GM12875 (cell line): ENCODE measurements around the gene MTG2.

Experiments
- H3K4me3 ChIP-seq: one replicate; pipeline ENCODE4 v1.5.1; 2011; ENCODE audit warnings: low read depth, low read length, control low read depth
- CTCF ChIP-seq: IDR thresholded peaks from 2 replicates; pipeline ENCODE4 v1.5.1; 2011; ENCODE audit warnings: low read depth, mild to moderate bottlenecking, control low read depth, inconsistent platforms, low read length, moderate library complexity, borderline replicate concordance; ENCODE audit not compliant: insufficient read depth

The MTG2 gene

DNA sequence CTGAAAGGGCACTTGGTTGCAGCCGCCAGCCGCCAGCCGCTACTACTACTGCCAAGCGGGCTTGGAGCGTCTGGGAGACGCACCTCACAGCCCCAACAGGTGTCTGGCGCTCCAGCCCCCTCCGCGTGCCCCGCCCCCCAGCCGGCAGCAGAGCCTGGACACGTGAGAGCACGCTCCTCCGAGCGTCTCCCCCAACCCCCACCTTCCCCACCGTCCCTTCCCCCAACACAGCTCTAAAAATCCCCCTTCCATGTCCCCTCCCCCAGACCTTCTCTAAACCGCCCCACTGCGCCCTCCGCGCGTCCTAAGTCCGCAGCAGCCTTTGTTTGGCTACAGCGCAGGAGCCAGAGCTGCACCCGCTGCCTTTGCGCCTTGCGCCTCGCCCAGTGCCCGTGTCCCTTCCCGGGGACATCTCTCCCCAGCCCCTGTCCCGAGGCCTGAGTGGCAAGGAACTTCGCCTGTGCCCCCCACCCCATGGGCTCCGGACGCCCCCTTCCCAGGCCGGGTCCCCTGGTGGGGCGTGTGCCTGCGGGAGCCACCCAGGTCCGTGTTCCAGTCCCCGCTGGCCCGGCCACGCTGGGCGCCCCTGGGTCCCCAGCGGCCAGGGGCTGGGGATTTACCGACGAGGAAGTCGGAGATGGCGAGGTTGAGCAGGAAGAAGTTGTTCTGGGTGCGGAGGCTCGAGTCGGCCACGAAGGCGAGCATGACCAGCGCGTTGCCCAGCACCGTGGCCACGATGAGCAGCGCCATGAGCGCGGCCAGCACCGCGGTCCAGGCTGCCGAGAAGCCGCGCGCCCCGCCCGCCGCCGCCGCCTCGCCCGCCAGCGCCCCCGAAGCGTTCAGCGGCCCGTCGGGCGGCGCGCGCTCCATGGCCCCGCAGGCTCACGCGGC, 36.5 kb downstream of the MTG2 start:
- TF ChIP-seq CTCF = no peak
- no peak overlapping the region for H3K4me3 ChIP-seq

GRCh38 chr20:62219992-62220665, 37.3 kb downstream of the MTG2 start, which contains the start of gene HRH3:
HRH3 (minus strand) TSS chr20:62220278; CDS start chr20:62219970, 308 bp downstream.
- no peak for TF ChIP-seq CTCF
- no peak within 1 kb of the TSS for H3K4me3 ChIP-seq

DNA sequence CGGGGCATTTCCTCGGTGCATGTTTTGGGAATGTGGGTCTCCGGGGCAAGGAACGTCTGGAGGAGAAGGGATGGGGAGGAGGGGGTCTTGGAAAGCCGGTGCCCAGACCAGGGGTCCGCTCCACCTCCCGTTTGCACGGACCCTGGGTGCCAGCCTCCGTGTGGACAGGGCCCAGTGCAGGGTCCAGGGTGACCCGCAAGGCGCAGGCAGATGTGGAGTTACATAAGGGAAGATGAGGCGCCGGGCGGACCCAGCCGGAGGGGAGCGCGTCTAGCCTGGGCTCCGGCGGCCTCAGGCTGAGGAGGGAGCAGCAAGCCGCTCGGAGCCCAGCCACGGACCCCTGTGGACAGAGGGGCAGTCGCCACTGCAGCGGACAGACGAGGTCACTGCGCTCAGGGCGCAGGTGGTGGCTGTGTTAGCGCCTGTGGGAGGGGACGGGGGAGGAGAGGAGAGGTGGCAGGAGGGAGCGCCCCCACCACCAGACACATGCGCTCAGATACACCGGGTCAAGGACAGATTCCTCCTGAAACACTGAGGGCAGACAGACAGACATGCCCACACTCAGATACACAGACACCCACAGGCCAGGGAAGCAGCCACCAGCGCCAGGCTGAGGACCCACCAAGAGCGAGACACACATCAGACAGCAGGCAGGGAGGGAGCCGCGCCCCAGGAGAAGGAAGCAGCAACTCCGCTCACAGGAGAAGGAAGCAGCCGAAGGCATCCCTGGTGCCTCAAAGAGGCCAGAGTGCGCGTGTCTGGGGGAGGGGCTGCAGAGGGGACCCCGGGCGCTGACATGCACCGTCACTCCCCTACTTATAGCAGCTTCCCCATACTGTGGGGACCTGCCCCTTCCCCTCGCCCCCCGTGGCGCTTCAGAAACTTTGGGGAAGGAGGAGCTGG, 38.1 kb downstream of the MTG2 start:
- no peak for TF ChIP-seq CTCF
- no peak overlapping the region for H3K4me3 ChIP-seq

DNA sequence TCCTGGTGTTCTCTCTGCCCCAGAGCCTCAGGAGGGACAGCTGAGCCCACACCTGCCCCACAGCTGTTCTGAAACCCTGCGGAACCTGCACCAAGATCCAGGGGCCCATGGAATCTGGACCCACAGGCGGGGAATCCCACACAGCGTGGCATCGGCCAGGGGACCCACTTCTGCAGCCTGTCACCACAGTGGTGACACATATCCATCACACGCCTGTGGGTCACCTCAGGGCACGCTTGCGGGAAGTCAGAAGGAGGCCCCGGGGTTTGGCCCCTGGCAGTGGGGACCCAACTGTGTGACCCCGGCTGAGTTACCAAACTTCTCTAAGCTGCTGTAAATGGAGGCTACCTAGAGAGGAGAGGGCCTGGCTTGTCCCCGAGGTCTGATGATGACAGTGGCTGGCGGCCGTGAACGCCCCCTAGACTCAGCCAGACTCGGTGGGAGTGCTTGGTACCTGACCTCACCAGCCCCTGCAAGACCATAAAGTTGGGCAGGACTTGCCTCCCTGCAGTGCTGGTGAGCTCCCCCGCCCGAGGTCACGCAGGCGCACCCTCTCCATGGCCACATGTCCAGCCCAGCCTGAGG, 39.5 kb downstream of the MTG2 start:
- no peak overlapping the region for H3K4me3 ChIP-seq
- TF ChIP-seq CTCF = no peak

DNA sequence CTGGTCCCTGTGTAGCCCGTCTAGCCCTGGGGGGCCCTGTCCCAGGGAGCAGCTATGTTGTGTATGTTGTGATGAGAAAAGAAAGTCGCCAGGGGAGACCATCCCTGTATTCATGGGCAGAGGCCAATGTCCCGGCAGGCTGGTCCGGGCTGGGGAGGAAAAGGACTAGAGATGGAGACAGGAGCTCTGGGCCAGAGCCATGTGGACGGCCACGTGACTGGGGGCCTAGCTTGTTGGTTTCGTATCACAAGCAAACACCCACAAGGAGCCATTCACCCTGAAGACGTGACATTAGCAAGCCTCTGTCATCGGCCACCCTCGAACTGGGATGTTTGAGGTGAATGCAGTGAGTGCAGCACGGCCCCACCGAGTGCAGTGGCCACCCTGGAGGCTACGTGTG, 40.1 kb downstream of the MTG2 start:
- no peak for TF ChIP-seq CTCF
- H3K4me3 ChIP-seq = no peak overlapping the region

GRCh38 chr20:62223571-62223970, 40.7 kb downstream of the MTG2 start:
- H3K4me3 ChIP-seq = no peak overlapping the region
- TF ChIP-seq CTCF = no peak
